Parathyroid adenoma (tissue), 2 donors: ENCODE measurements around the gene SUPT5H.
"Not testable (repeated sequence)": the region's sequence is repeated elsewhere in the genome, so short reads cannot be mapped to it uniquely, and the experiment has no call there.

Experiments
- H2AFZ ChIP-seq: fragments of 300-600 bp; sonication (generic); one replicate; pipeline ENCODE4 v1.7.0; 2017; ENCODE audit warnings: antibody characterized with exemption, mild to moderate bottlenecking
- H3K27ac ChIP-seq: fragments of 300-600 bp; sonication (generic); one replicate; pipeline ENCODE4 v1.7.0; 2017
- H3K27me3 ChIP-seq: fragments of 300-600 bp; sonication (generic); one replicate; pipeline ENCODE4 v1.7.0; 2017; ENCODE audit warnings: low read length; ENCODE audit not compliant: control insufficient read depth, insufficient read depth
- H3K36me3 ChIP-seq: fragments of 300-600 bp; sonication (generic); one replicate; pipeline ENCODE4 v1.7.0; 2017; ENCODE audit warnings: low read length; ENCODE audit not compliant: control insufficient read depth, insufficient read depth
- H3K4me1 ChIP-seq: fragments of 300-600 bp; sonication (generic); one replicate; pipeline ENCODE4 v1.7.0; 2017; ENCODE audit warnings: control low read depth
- H3K4me2 ChIP-seq: fragments of 300-600 bp; sonication (generic); one replicate; pipeline ENCODE4 v1.7.0; 2017; ENCODE audit warnings: low read length
- H3K4me3 ChIP-seq: fragments of 300-600 bp; sonication (generic); one replicate; pipeline ENCODE4 v1.7.0; 2017; ENCODE audit warnings: low read depth, low read length
- H3K79me2 ChIP-seq: fragments of 300-600 bp; sonication (generic); one replicate; pipeline ENCODE4 v1.7.0; 2017; ENCODE audit warnings: control low read depth
- H3K9ac ChIP-seq: fragments of 300-600 bp; sonication (generic); one replicate; pipeline ENCODE4 v1.7.0; 2017; ENCODE audit warnings: mild to moderate bottlenecking
- H3K9me3 ChIP-seq: fragments of 300-600 bp; sonication (generic); one replicate; pipeline ENCODE4 v1.7.0; 2017; ENCODE audit warnings: low read length; ENCODE audit not compliant: control insufficient read depth
- TF ChIP-seq, protein P1 (sequence below): fragments of 300-600 bp; sonication (generic); IDR thresholded peaks from one replicate; pipeline ENCODE4 v1.7.0; 2017; ENCODE audit warnings: antibody characterized with exemption, mild to moderate bottlenecking
- donor health status: primary hyperparathyroidism.

The SUPT5H gene

DNA sequence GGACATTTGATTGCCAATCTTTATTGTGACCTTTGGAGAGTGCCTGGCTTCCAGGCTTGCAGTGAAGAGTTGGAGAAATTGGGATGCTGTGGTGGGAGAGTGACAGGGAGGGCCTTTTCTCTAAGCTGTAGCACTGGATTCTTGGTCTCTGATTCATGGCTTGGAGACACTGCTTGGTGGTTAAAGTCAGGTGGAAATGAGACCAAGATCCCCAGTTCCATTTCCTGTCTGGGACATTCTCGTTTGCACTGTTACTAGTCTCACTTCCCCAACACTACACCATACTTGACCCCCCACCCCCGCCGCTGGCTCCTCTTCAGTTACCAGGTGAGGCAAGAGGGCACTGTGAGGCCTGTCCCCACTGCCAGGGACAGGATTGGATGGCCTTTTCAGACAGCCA is 2.9 kb downstream of the SUPT5H start:
- Histone ChIP-seq H3K27me3 (no peaks in the 10 kb centered on the region), H2AFZ (no peak overlapping the region), H3K79me2 (peaks cover 70% of the 10 kb centered on the region), H3K27ac (no peak overlapping the region), H3K4me3 (no peak overlapping the region), H3K36me3 (no peaks in the 10 kb centered on the region), H3K9ac (no peak overlapping the region), H3K9me3 (no peaks in the 10 kb centered on the region), H3K4me1 (peaks cover 40% of the 10 kb centered on the region), H3K4me2 (no peak overlapping the region)
- TF ChIP-seq, protein P1, sequence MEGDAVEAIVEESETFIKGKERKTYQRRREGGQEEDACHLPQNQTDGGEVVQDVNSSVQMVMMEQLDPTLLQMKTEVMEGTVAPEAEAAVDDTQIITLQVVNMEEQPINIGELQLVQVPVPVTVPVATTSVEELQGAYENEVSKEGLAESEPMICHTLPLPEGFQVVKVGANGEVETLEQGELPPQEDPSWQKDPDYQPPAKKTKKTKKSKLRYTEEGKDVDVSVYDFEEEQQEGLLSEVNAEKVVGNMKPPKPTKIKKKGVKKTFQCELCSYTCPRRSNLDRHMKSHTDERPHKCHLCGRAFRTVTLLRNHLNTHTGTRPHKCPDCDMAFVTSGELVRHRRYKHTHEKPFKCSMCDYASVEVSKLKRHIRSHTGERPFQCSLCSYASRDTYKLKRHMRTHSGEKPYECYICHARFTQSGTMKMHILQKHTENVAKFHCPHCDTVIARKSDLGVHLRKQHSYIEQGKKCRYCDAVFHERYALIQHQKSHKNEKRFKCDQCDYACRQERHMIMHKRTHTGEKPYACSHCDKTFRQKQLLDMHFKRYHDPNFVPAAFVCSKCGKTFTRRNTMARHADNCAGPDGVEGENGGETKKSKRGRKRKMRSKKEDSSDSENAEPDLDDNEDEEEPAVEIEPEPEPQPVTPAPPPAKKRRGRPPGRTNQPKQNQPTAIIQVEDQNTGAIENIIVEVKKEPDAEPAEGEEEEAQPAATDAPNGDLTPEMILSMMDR: no peak

DNA sequence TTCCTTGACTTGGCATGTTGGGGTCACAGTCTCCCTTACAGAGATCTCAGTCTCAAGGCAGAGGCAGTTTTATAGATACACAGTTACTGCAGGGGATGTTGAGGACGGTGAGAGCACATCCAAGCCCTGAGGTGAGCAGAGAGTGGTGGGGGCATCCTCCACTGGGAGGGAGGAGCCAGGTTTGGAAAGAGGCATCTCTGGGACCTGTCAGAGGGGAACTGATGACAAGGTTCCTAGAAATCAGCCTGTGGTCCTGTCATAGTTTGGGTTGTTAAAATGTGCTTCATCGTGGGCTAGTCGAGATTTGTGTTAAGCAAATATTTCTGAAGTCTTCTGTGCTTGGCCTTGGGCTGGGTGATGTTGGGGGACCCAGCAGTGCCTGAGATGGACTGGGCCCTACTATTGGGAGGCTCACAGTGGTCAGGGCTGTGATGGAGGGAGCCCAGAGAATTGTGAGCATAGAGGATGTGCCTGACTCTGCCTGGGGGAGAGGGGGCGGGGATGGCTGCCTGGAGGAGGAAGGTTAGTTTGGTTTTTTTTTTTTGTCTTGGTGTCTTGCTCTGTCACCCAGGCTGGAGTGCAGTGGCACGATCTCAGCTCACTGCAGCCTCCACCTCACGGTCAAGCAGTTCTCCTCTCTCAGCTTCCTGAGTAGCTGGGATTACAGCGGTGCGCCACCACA is 3.9 kb downstream of the SUPT5H start:
- Histone ChIP-seq H3K36me3 (no peaks in the 10 kb centered on the region), H3K4me2 (no peak overlapping the region), H3K79me2 (peaks cover 72% of the 10 kb centered on the region), H3K27ac (no peak overlapping the region), H3K27me3 (no peaks in the 10 kb centered on the region), H3K9ac (no peak overlapping the region), H3K4me3 (no peak overlapping the region), H3K4me1 (peaks cover 40% of the 10 kb centered on the region), H2AFZ (no peak overlapping the region), H3K9me3 (no peaks in the 10 kb centered on the region)
- TF ChIP-seq, protein P1: no peak

DNA sequence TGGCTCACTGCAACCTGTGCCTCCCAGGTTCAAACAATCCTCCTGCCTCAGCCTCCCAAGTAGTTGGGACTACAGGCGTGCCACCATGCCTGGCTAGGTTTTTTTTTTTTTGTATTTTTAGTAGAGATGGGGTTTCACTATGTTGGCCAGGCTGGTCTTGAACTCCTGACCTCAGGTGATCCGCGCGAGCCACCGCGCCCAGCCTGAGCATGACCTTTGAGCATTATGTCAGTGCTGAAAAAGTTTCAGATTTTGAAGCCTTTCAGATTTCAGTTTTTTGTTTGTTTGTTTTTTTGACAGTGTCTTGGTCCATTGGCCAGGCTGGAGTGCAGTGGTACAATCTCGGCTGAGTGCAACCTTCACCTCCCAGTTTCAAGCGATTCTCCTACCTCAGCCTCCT is 5.9 kb downstream of the SUPT5H start:
- not testable (repeated sequence) for H3K36me3 ChIP-seq, H3K9me3 ChIP-seq, H3K27ac ChIP-seq, H2AFZ ChIP-seq, H3K4me3 ChIP-seq, H3K27me3 ChIP-seq, H3K4me2 ChIP-seq, H3K9ac ChIP-seq
- Histone ChIP-seq H3K79me2 (peaks cover 75% of the 10 kb centered on the region), H3K4me1 (peaks cover 38% of the 10 kb centered on the region)

DNA sequence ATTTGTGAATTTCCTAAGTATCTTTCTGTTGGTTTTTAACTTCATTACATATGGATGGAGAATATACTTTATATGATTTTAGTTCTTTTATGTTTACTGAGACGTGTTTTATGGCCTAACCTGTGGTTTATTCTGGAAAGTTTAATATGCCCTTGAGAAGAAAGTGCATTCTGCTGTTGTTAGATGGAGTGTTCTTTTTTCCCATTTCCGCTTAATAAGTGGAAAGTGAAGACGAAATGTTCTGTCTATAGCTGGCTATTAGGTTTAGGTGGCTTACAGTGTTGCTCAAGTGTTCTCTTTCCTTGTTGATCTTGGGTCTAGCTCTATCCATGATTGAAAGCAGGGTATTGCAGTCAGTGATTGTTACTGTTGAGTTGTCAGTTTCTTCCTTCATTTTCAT is 18.0 kb downstream of the SUPT5H start:
- Histone ChIP-seq H3K27ac (no peak overlapping the region), H3K4me1 (no peaks in the 10 kb centered on the region), H3K4me2 (no peak overlapping the region), H3K27me3 (no peaks in the 10 kb centered on the region), H3K79me2 (peaks cover 30% of the 10 kb centered on the region), H3K4me3 (no peak overlapping the region), H3K9me3 (no peaks in the 10 kb centered on the region), H3K36me3 (no peaks in the 10 kb centered on the region), H3K9ac (no peak overlapping the region), H2AFZ (no peak overlapping the region)
- TF ChIP-seq, protein P1: no peak

DNA sequence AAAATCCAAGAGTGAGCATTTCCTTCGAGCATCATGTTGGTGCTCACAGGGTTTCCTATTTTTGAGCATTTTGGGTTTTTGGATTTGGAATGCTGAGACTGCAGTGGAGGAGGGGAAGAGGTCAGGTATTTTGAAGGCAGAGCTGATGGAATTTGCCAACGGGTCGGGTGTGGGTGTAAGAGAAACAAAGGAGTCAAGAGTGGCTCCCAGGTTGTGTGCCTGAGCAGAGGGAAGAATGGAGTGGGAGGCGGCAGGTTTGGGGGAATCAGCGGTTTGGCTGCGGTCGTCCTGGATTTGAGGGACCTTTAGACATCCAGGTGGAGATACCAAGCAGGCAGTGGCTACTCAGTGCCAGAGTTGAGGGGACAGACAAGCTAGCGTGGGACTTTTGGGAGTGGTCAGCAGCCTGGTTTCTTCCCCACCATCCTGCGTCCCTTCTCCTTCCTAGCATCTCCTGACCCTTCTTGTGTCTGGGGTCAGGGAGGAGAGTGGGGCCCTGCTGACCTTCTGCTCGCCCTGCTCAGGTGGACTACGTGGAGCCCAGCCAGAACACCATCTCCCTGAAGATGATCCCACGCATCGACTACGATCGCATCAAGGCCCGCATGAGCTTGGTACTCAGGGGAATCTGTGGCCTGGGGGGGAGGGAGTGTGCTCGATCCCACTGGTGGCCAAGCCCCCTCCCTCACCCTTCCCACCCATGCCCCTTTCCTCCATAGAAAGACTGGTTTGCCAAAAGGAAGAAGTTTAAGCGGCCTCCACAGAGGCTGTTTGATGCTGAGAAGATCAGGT is 20.8 kb downstream of the SUPT5H start:
- Histone ChIP-seq H3K79me2 (peaks cover 22% of the 10 kb centered on the region), H3K27ac (no peak overlapping the region), H3K27me3 (no peaks in the 10 kb centered on the region), H3K4me2 (no peak overlapping the region), H2AFZ (no peak overlapping the region), H3K4me3 (no peak overlapping the region), H3K9ac (no peak overlapping the region), H3K9me3 (no peaks in the 10 kb centered on the region), H3K36me3 (no peaks in the 10 kb centered on the region), H3K4me1 (no peaks in the 10 kb centered on the region)
- TF ChIP-seq, protein P1: no peak
